ENCODE measurements around the gene HSPA4.

HSPA4 gene

GRCh38 chr5:133086366-133086875, 34.6 kb downstream of the HSPA4 start:
- Histone ChIP-seq H3K4me3 (ENCODE audit: low read depth in 1 of 2, low read length in 1 of 2) (no peak overlapping the region), H3K27me3 (no peaks in the 10 kb centered on the region), H3K27ac (no peak overlapping the region), H3K9me3 (no peaks in the 10 kb centered on the region), H3K36me3 (peaks cover 56% of the 10 kb centered on the region), H3K4me1 (ENCODE audit: control insufficient read depth in 1 of 2, insufficient read depth in 1 of 2, low read depth in 1 of 2, low read length in 1 of 2) (no peaks in the 10 kb centered on the region)
- no peak for TF ChIP-seq CTCF (IDR thresholded peaks at IDR 0.05)

GRCh38 chr5:133088064-133088463, 36.3 kb downstream of the HSPA4 start:
- H3K27ac ChIP-seq: no peak overlapping the region
- H3K36me3 ChIP-seq: peaks cover 63% of the 10 kb centered on the region
- H3K27me3 ChIP-seq: no peaks in the 10 kb centered on the region
- TF ChIP-seq CTCF (IDR thresholded peaks at IDR 0.05): no peak
- H3K4me3 ChIP-seq (ENCODE audit: low read depth in 1 of 2, low read length in 1 of 2): no peak overlapping the region
- H3K4me1 ChIP-seq (ENCODE audit: control insufficient read depth in 1 of 2, insufficient read depth in 1 of 2, low read depth in 1 of 2, low read length in 1 of 2): no peaks in the 10 kb centered on the region
- no peaks in the 10 kb centered on the region for H3K9me3 ChIP-seq

- H3K27me3 ChIP-seq: no peaks in the 10 kb centered on the region
- H3K9me3 ChIP-seq: no peaks in the 10 kb centered on the region
- H3K4me1 ChIP-seq (ENCODE audit: control insufficient read depth in 1 of 2, insufficient read depth in 1 of 2, low read depth in 1 of 2, low read length in 1 of 2): no peaks in the 10 kb centered on the region
- no peak overlapping the region for H3K4me3 ChIP-seq (ENCODE audit: low read depth in 1 of 2, low read length in 1 of 2)
- no peak for TF ChIP-seq CTCF (IDR thresholded peaks at IDR 0.05)
- no peak overlapping the region for H3K27ac ChIP-seq
- H3K36me3 ChIP-seq: peaks cover 86% of the 10 kb centered on the region
Observed at GRCh38 chr5:133091034-133091433, 39.2 kb downstream of the HSPA4 start.

- Histone ChIP-seq H3K4me3 (ENCODE audit: low read depth in 1 of 2, low read length in 1 of 2) (no peak overlapping the region), H3K27ac (no peak overlapping the region), H3K27me3 (peaks cover 9% of the 10 kb centered on the region), H3K36me3 (peaks cover 42% of the 10 kb centered on the region), H3K9me3 (no peaks in the 10 kb centered on the region), H3K4me1 (ENCODE audit: control insufficient read depth in 1 of 2, insufficient read depth in 1 of 2, low read depth in 1 of 2, low read length in 1 of 2) (peaks cover 3 to 6% of the 10 kb centered on the region in 2 experiments)
- TF ChIP-seq CTCF (IDR thresholded peaks at IDR 0.05): no peak
Observed at GRCh38 chr5:133106343-133106742, 54.5 kb downstream of the HSPA4 start.

- no peak overlapping the region for H3K27ac ChIP-seq
- H3K27me3 ChIP-seq: peaks cover 9% of the 10 kb centered on the region
- H3K9me3 ChIP-seq: no peaks in the 10 kb centered on the region
- H3K4me1 ChIP-seq (ENCODE audit: control insufficient read depth in 1 of 2, insufficient read depth in 1 of 2, low read depth in 1 of 2, low read length in 1 of 2): peaks cover 3 to 6% of the 10 kb centered on the region in 2 experiments
- H3K36me3 ChIP-seq: peaks cover 36% of the 10 kb centered on the region
- H3K4me3 ChIP-seq (ENCODE audit: low read depth in 1 of 2, low read length in 1 of 2): no peak overlapping the region
- TF ChIP-seq CTCF (IDR thresholded peaks at IDR 0.05): no peak
Observed at GRCh38 chr5:133106761-133107572, 55.2 kb downstream of the HSPA4 start.
